Natural killer cell (primary cell): ENCODE measurements around the gene PLK5. TPM values are rescaled to one million over a fixed set of nuclear protein-coding genes. Genes with fewer than 3 reads are reported as not detected.

Experiments
- ATAC-seq, 3 donors: fragments of 150-1000 bp in 2 of 3; fragments of 200-7000 bp in 1 of 3; cut with Tn5 transposase; 1 replicate in 1 of 3; 2 replicates in 2 of 3; pipeline ENCODE4 v1.10.0; 2021; ENCODE audit warnings: mild to moderate bottlenecking in 2 of 3, moderate library complexity in 2 of 3
- DNase-seq, 2 donors: peaks; one replicate each; pipeline versions ENCODE4 v3.0.0 to v3.0.0-alpha.2; 2013 to 2021; ENCODE audit warnings: mixed read lengths in 1 of 2
- H3K27ac ChIP-seq: one replicate; pipeline ENCODE4 v1.5.1; 2013; ENCODE audit warnings: mild to moderate bottlenecking, low read length
- H3K27me3 ChIP-seq: one replicate; pipeline ENCODE4 v1.6.1; 2013; ENCODE audit warnings: low read length; ENCODE audit not compliant: control insufficient read depth, insufficient read depth
- H3K36me3 ChIP-seq: one replicate; pipeline ENCODE4 v1.6.1; 2013; ENCODE audit warnings: low read length; ENCODE audit not compliant: control insufficient read depth, insufficient read depth
- H3K4me1 ChIP-seq: one replicate; pipeline ENCODE4 v1.6.1; 2013; ENCODE audit warnings: low read length; ENCODE audit not compliant: control insufficient read depth, insufficient read depth
- H3K4me3 ChIP-seq: one replicate; pipeline ENCODE4 v1.5.1; 2013; ENCODE audit warnings: low read length
- H3K9me3 ChIP-seq: one replicate; pipeline ENCODE4 v1.6.1; 2013; ENCODE audit warnings: low read length; ENCODE audit not compliant: control insufficient read depth, insufficient read depth
- H3K27ac Mint-ChIP-seq, 2 donors: one replicate each; pipeline ENCODE4 v1.8.0; 2022; ENCODE audit warnings: mild to moderate bottlenecking in 2 of 2, mixed read lengths in 2 of 2, moderate library complexity in 1 of 2
- H3K27me3 Mint-ChIP-seq, 2 donors: one replicate each; pipeline ENCODE4 v1.8.0; 2022; ENCODE audit warnings: low read depth in 2 of 2, mixed read lengths in 2 of 2
- H3K36me3 Mint-ChIP-seq: one replicate; pipeline ENCODE4 v1.8.0; 2022; ENCODE audit warnings: mixed read lengths
- H3K4me1 Mint-ChIP-seq, 2 donors: one replicate each; pipeline ENCODE4 v1.8.0; 2022; ENCODE audit warnings: mixed read lengths in 2 of 2
- H3K4me3 Mint-ChIP-seq: one replicate; pipeline ENCODE4 v1.8.0; 2022; ENCODE audit warnings: mild to moderate bottlenecking, moderate library complexity, mixed read lengths
- H3K9me3 Mint-ChIP-seq, 2 donors: one replicate each; pipeline ENCODE4 v1.8.0; 2022; ENCODE audit warnings: mixed read lengths in 2 of 2
- CTCF ChIP-seq: fragments of 200-600 bp; IDR thresholded peaks from one replicate; pipeline ENCODE4 v1.8.0; 2022; ENCODE audit warnings: antibody characterized with exemption
- WGBS: methylation state at CpG from one replicate; pipeline ENCODE4 v1.1.7; 2013; ENCODE audit warnings: missing lambda C conversion rate; ENCODE audit not compliant: insufficient coverage; 5-methylcytosine and 5-hydroxymethylcytosine counted together
- intact Hi-C: fragments of 100-400 bp; cut with micrococcal nuclease; formaldehyde crosslinking; loops from one replicate; pipeline ENCODE4 v1.14.2; 2022
- total RNA-seq, 4 donors: library from RNA; stranded (reverse); fragments of 120-200 nt in 1 of 4; gene quantifications; one replicate each; pipeline versions ENCODE4 v1.2.3 to v1.2.4, GENCODE V29; 2013 to 2022

Gene PLK5
- total RNA-seq, 3 donors from 2014 or later (not counting 1 experiment from before 2014, with no cell fraction given), result not detected

- H3K27me3 ChIP-seq, result no peaks in the 10 kb centered on the region
- H3K4me3 ChIP-seq, result no peak overlapping the region
- Mint-ChIP-seq H3K36me3 (no peaks in the 10 kb centered on the region), H3K9me3 (no peaks in the 10 kb centered on the region), H3K27me3 (no peaks in the 10 kb centered on the region), H3K4me3 (peak overlapping the region; percentile 74), H3K27ac (peak overlapping the region in 1 of 2 donors; percentile 58), H3K4me1 (peaks cover 17 to 18% of the 10 kb centered on the region in 2 donors)
- intact Hi-C loops, result loop anchor here (10.0 kb wide), 1 partner anchor 217 kb away; the partner anchor contains the start of gene FAM174C
- no peak for TF ChIP-seq CTCF
- H3K4me1 ChIP-seq, result peaks cover 18% of the 10 kb centered on the region
- WGBS, result 78% methylated on average over 10 of the region's 12 CpGs
- no peaks in the 10 kb centered on the region for H3K9me3 ChIP-seq
- no peak for ATAC-seq
- DNase-seq, result peak in 1 of 2 donors; percentile 16
- H3K27ac ChIP-seq, result no peak overlapping the region
- no peaks in the 10 kb centered on the region for H3K36me3 ChIP-seq
These were observed 32.1 kb upstream of the PLK5 start for GRCh38 chr19:1491849-1492170.

GRCh38 chr19:1492474-1493006 lies 31.3 kb upstream of the PLK5 start:
- Histone ChIP-seq H3K27me3 (no peaks in the 10 kb centered on the region), H3K9me3 (no peaks in the 10 kb centered on the region), H3K4me3 (no peak overlapping the region), H3K4me1 (peaks cover 18% of the 10 kb centered on the region), H3K36me3 (no peaks in the 10 kb centered on the region), H3K27ac (no peak overlapping the region)
- intact Hi-C loops, result loop anchor here (10.0 kb wide), 1 partner anchor 218 kb away; the partner anchor contains the start of gene FAM174C
- peak overlapping the region; percentile 42 for H3K4me3 Mint-ChIP-seq
- no peak for TF ChIP-seq CTCF
- 89% methylated on average over 10 of the region's 10 CpGs for WGBS
- no peaks in the 10 kb centered on the region for H3K36me3 Mint-ChIP-seq
- H3K4me1 Mint-ChIP-seq, result peaks cover 17 to 18% of the 10 kb centered on the region in 2 donors
- ATAC-seq (no peak), DNase-seq (no peak)
- H3K9me3 Mint-ChIP-seq, result no peaks in the 10 kb centered on the region
- H3K27ac Mint-ChIP-seq, result no peak overlapping the region
- no peaks in the 10 kb centered on the region for H3K27me3 Mint-ChIP-seq

- WGBS, result 82% methylated on average over 15 of the region's 15 CpGs
- no peak overlapping the region for H3K4me3 ChIP-seq
- no peaks in the 10 kb centered on the region for H3K27me3 ChIP-seq
- H3K27ac ChIP-seq, result no peak overlapping the region
- DNase-seq (no peak), ATAC-seq (no peak)
- H3K4me3 Mint-ChIP-seq, result no peak overlapping the region
- no peaks in the 10 kb centered on the region for H3K27me3 Mint-ChIP-seq
- no peaks in the 10 kb centered on the region for H3K36me3 ChIP-seq
- no peak for TF ChIP-seq CTCF
- peaks cover 16% of the 10 kb centered on the region for H3K4me1 ChIP-seq
- no peak overlapping the region for H3K27ac Mint-ChIP-seq
- H3K9me3 Mint-ChIP-seq, result no peaks in the 10 kb centered on the region
- H3K36me3 Mint-ChIP-seq, result no peaks in the 10 kb centered on the region
- intact Hi-C loops, result loop anchor here (10.0 kb wide), 1 partner anchor 219 kb away; the partner anchor contains the start of gene FAM174C
- peaks cover 16 to 17% of the 10 kb centered on the region in 2 donors for H3K4me1 Mint-ChIP-seq
- no peaks in the 10 kb centered on the region for H3K9me3 ChIP-seq
These were observed 29.6 kb upstream of the PLK5 start for GRCh38 chr19:1494115-1494815.
